Measurements from ENCODE around the gene GVQW3. TPM values are rescaled to one million over a fixed set of nuclear protein-coding genes. Genes with fewer than 3 reads are reported as not detected.

Gene GVQW3
- total and polyA plus RNA-seq, 12 donors, result 0.54 to 10.9 (median 2.4) TPM

DNA sequence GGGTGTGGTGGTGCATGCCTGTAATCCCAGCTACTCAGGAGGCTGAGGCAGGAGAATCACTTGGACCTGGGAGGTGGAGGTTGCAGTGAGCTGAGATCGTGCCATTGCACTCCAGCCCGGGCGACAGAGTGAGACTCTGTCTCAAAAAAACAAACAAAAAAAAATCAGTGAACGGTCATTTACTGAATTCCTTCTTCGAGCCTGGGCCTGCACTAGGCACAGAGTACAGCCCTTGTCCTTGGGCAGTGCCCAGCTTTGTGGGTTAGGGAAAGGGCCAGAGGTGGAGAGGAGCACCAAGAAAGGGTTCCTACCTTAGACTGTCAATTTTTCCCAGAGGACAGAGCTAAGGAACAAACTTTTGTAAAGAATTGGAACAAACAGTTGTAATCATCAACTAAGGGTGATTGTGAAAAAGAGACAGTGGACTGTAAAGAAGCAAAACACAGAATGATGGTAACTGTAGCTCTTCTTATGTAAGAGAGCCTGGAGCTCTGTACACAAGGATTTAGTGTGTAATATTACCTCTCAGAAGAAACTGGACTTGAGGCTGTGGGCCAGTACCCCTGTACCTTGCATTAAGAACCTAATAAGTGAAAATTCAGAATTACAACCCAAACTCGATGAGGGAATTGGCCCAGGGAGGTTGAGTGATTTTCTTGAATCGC, 10.8 kb downstream of the GVQW3 start:
- DNase-seq, result no peak
- TF ChIP-seq, protein P1, sequence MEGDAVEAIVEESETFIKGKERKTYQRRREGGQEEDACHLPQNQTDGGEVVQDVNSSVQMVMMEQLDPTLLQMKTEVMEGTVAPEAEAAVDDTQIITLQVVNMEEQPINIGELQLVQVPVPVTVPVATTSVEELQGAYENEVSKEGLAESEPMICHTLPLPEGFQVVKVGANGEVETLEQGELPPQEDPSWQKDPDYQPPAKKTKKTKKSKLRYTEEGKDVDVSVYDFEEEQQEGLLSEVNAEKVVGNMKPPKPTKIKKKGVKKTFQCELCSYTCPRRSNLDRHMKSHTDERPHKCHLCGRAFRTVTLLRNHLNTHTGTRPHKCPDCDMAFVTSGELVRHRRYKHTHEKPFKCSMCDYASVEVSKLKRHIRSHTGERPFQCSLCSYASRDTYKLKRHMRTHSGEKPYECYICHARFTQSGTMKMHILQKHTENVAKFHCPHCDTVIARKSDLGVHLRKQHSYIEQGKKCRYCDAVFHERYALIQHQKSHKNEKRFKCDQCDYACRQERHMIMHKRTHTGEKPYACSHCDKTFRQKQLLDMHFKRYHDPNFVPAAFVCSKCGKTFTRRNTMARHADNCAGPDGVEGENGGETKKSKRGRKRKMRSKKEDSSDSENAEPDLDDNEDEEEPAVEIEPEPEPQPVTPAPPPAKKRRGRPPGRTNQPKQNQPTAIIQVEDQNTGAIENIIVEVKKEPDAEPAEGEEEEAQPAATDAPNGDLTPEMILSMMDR (IDR thresholded peaks at IDR 0.05), result no peak
- no peak for TF ChIP-seq POLR2A (IDR thresholded peaks at IDR 0.05)
- Histone ChIP-seq H3K27me3 (no peaks in the 10 kb centered on the region), H3K9me3 (replicated peaks in 1 of 3) (no peaks in the 10 kb centered on the region), H3K4me1 (replicated peaks in 1 of 2) (peaks cover 0 to 3% of the 10 kb centered on the region in 2 donors), H3K36me3 (replicated peaks in 1 of 2) (no peaks in the 10 kb centered on the region), H3K4me3 (no peak overlapping the region), H3K27ac (no peak overlapping the region)
- intact Hi-C loops (cut with DNase I), result no loop called here
- 82 to 93% (median 90%) methylated on average over 7 of the region's 7 CpGs for WGBS, 4 donors

DNA sequence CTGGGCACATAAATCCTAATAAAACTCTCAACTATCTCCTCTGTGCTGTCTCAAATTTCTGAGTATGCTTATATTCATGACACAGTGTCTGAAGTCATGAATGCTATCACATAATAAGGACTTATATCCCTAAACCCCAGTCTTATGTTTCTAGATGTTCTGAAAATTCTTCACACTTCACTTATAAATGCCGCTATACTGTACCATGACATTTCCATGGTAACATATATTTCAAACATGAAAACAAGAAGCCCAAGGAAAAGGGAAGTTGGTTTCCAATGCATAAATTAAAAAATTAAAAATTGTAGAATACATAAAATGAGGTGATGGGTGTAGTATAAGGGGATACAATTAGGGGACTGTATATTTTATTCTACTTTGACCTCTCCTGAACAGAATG, 11.7 kb downstream of the GVQW3 start:
- WGBS, 4 donors, result 83 to 94% (median 84%) methylated on average over 1 of the region's 1 CpG
- DNase-seq, result no peak
- no peak overlapping the region for H3K4me3 ChIP-seq
- no peaks in the 10 kb centered on the region for H3K27me3 ChIP-seq
- H3K9me3 ChIP-seq (replicated peaks in 1 of 3), result no peaks in the 10 kb centered on the region
- peaks cover 0 to 3% of the 10 kb centered on the region in 2 donors for H3K4me1 ChIP-seq (replicated peaks in 1 of 2)
- H3K36me3 ChIP-seq (replicated peaks in 1 of 2), result no peaks in the 10 kb centered on the region
- TF ChIP-seq, protein P1 (IDR thresholded peaks at IDR 0.05), result no peak
- TF ChIP-seq POLR2A (IDR thresholded peaks at IDR 0.05), result no peak
- no peak overlapping the region for H3K27ac ChIP-seq
- intact Hi-C loops (cut with DNase I), result no loop called here

DNA sequence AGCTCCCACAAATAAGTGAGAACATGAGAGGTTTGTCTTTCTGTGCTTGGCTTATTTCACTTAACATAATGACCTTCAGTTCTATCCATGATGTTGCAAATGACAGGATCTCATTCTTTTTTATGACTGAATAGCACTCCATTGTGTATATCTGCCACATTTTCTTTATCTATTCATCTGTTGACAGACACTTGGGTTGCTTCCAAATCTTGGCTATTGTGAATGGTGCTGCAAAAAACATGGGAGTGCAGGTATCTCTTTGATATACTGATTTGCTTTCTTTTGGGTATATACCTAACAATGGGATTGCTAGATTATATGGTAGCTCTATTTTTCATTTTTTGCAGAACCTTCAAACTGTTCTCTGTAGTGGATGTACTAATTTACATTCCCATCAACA, 13.3 kb downstream of the GVQW3 start:
- no peaks in the 10 kb centered on the region for H3K27me3 ChIP-seq

DNA sequence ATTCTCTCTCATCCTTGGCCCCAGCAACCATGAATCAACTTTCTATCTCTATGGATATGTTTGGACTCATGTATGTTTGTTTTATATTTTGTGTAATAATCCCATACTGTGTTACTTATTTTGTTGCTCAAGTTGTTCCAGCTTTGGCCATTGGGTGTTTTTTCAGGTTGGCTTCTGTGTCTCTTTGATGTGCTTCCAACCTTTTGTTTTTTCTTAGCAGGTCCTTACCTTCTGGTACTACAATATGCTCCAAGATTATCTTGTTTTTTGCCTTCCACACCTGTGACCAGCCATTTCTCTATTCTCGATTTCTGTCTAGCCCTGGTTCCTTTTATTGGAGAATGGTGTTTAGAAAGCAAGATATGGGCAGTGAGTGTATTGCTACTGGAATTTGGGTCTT, 14.2 kb downstream of the GVQW3 start:
- WGBS, 4 donors, result 93 to 97% (median 95%) methylated on average over 1 of the region's 1 CpG
- TF ChIP-seq, protein P1 (IDR thresholded peaks at IDR 0.05), result no peak
- no peak for TF ChIP-seq POLR2A (IDR thresholded peaks at IDR 0.05)
- Histone ChIP-seq H3K27ac (no peak overlapping the region), H3K4me3 (no peak overlapping the region), H3K9me3 (replicated peaks in 1 of 3) (no peaks in the 10 kb centered on the region), H3K4me1 (replicated peaks in 1 of 2) (peaks cover 0 to 3% of the 10 kb centered on the region in 2 donors), H3K27me3 (no peaks in the 10 kb centered on the region), H3K36me3 (replicated peaks in 1 of 2) (no peaks in the 10 kb centered on the region)
- intact Hi-C loops (cut with DNase I), result no loop called here
- DNase-seq, result no peak

More for the DNA sequence above, 13.3 kb downstream of the GVQW3 start:
- Histone ChIP-seq H3K9me3 (replicated peaks in 1 of 3) (no peaks in the 10 kb centered on the region), H3K4me3 (no peak overlapping the region), H3K36me3 (replicated peaks in 1 of 2) (no peaks in the 10 kb centered on the region), H3K4me1 (replicated peaks in 1 of 2) (peaks cover 0 to 3% of the 10 kb centered on the region in 2 donors), H3K27ac (no peak overlapping the region)
- intact Hi-C loops (cut with DNase I), result no loop called here
- no peak for TF ChIP-seq POLR2A (IDR thresholded peaks at IDR 0.05)
- TF ChIP-seq, protein P1 (IDR thresholded peaks at IDR 0.05), result no peak
- no peak for DNase-seq

All from adrenal gland (tissue), 12 donors.